Stomach (tissue), 9 donors: ENCODE results near the gene TBC1D16. TPM values are rescaled to one million over a fixed set of nuclear protein-coding genes. Genes with fewer than 3 reads are reported as not detected.

Source experiments
- DNase-seq, 2 donors: peaks; one replicate each; pipeline versions ENCODE4 v3.0.0 to v3.0.0-alpha.2; 2013 to 2019
- H3K27ac ChIP-seq, 5 donors: fragments of 200-600 bp in 4 of 5; sonication (generic) in 4 of 5; one replicate each; pipeline ENCODE4 v1.5.1; 2013 to 2019; ENCODE audit warnings: mild to moderate bottlenecking in 1 of 5, moderate library complexity in 1 of 5
- H3K27me3 ChIP-seq, 3 donors: fragments of 200-600 bp; sonication (generic); one replicate each; pipeline ENCODE4 v1.5.1; 2017 to 2019; ENCODE audit warnings: mixed run types in 1 of 3
- H3K36me3 ChIP-seq, 4 donors: fragments of 200-600 bp; sonication (generic); 1 replicate in 3 of 4; 2 replicates in 1 of 4; pipeline ENCODE4 v1.5.1; 2016 to 2019
- H3K4me1 ChIP-seq, 4 donors: fragments of 200-600 bp; sonication (generic); one replicate each; pipeline ENCODE4 v1.5.1; 2016 to 2019
- H3K4me3 ChIP-seq, 4 donors: fragments of 200-600 bp; sonication (generic) in 3 of 4; one replicate each; pipeline ENCODE4 v1.5.1; 2016 to 2019; ENCODE audit warnings: mild to moderate bottlenecking in 1 of 4
- H3K9me3 ChIP-seq, 4 donors: fragments of 200-600 bp; sonication (generic); one replicate each; pipeline ENCODE4 v1.5.1; 2016 to 2019
- EP300 ChIP-seq: sonication (generic); formaldehyde crosslinking; IDR thresholded peaks from one replicate; pipeline ENCODE4 v1.6.1; 2017; ENCODE audit warnings: antibody characterized with exemption
- POLR2A ChIP-seq, 4 donors: fragments of 450-650 bp; IDR thresholded peaks; one replicate each; pipeline ENCODE4 v1.6.1; 2016; ENCODE audit warnings: antibody characterized with exemption in 4 of 4, control low read depth in 2 of 4, mild to moderate bottlenecking in 1 of 4, moderate library complexity in 1 of 4
- POLR2AphosphoS5 ChIP-seq, 3 donors: sonication (generic); formaldehyde crosslinking; IDR thresholded peaks; one replicate each; pipeline ENCODE4 v1.6.1; 2016; ENCODE audit warnings: antibody characterized with exemption in 3 of 3
- WGBS, 5 donors: extraction: QIAGEN DNeasy Blood & Tissue Kit in 3 of 5; methylation state at CpG; one replicate each; pipeline versions ENCODE4 v1.1.5 to v1.1.7; 2013 to 2018; 5-methylcytosine and 5-hydroxymethylcytosine counted together
- intact Hi-C: fragments of 100-400 bp; cut with DNase I; formaldehyde crosslinking; loops from one replicate; pipeline ENCODE4 v1.15.1; 2023; ENCODE audit warnings: low total_unique reads
- polyA plus RNA-seq, 3 donors: library from polyadenylated mRNA; stranded (reverse); fragments of 200-250 nt; gene quantifications; one replicate each; pipeline ENCODE4 v1.2.3, GENCODE V29; 2013
- total RNA-seq, 5 donors: library from RNA; depleted of rRNA; stranded (reverse); fragments of >200 nt; gene quantifications; one replicate each; pipeline versions ENCODE4 v1.1.0 to v1.2.3, GENCODE V29; 2014 to 2016
- TF ChIP-seq, protein P1 (sequence below), 7 experiments: fragments of 450-650 bp in 4 of 7; fragments of 200-600 bp in 3 of 7; sonication (generic) in 3 of 7; IDR thresholded peaks; one replicate each; pipeline ENCODE4 v1.5.1; 2016 to 2019; ENCODE audit warnings: antibody characterized with exemption in 7 of 7, control low read depth in 2 of 7, mild to moderate bottlenecking in 1 of 7
- donor health status: healthy with polysubstance abuse.
- donor health status: Bipolar disorder and iron deficiency.
- donor health status: healthy.

The TBC1D16 gene
- total and polyA plus RNA-seq, 8 donors, result 3.0 to 22.2 (median 16.8) TPM

DNA sequence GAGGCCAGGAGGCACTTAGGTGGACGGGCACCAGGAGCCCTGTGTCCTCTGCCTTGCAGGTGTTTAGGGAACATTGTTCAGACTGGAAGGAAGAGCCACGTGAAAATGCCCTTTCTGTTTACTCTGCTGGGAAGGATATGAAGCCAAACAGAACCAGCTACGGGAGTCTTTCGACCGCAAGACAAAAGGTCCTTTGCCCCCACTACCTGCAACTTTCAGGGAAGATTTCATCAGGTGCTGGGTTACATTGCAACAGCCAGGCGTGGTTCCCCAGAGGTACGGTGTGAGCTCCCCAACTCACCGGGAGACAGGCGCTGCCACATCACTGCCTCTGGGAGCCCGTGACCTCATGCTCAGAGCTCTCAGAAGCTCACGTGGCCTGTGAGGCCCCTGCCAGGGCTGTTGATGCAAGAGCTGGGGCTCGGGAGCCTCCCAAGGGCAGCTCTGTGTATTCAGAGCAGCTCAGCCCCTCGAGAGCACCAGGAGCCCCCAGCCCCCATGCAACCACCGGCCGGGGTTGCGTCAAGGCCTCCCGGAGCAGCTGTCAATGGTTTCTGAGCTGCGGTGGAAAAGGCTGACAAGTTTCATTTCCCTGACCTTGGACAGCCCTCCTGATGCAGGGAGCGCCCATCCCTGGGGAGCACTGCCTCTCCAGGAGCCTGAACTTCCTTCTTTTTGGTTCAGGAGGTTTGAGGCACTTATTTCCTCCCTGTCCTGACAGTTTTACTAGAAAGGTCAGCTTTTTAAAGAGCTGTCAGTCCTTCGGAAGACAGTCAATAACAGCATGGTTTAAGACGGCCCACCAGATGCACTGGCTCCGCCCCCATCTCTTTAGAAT is 42.1 kb downstream of the TBC1D16 start:
- TF ChIP-seq POLR2AphosphoS5 (IDR thresholded peaks at IDR 0.05) (no peak), POLR2A (IDR thresholded peaks at IDR 0.05) (no peak), EP300 (no peak)
- TF ChIP-seq, protein P1, sequence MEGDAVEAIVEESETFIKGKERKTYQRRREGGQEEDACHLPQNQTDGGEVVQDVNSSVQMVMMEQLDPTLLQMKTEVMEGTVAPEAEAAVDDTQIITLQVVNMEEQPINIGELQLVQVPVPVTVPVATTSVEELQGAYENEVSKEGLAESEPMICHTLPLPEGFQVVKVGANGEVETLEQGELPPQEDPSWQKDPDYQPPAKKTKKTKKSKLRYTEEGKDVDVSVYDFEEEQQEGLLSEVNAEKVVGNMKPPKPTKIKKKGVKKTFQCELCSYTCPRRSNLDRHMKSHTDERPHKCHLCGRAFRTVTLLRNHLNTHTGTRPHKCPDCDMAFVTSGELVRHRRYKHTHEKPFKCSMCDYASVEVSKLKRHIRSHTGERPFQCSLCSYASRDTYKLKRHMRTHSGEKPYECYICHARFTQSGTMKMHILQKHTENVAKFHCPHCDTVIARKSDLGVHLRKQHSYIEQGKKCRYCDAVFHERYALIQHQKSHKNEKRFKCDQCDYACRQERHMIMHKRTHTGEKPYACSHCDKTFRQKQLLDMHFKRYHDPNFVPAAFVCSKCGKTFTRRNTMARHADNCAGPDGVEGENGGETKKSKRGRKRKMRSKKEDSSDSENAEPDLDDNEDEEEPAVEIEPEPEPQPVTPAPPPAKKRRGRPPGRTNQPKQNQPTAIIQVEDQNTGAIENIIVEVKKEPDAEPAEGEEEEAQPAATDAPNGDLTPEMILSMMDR (IDR thresholded peaks at IDR 0.05), result no peak
- Histone ChIP-seq H3K9me3 (no peaks in the 10 kb centered on the region), H3K36me3 (no peaks in the 10 kb centered on the region), H3K27me3 (no peaks in the 10 kb centered on the region), H3K4me3 (peak overlapping the region in 1 of 4 donors; percentile 4), H3K4me1 (peaks cover 47 to 62% (median 57%) of the 10 kb centered on the region in 4 donors), H3K27ac (peak overlapping the region in 4 of 5 donors; percentile 9 to 67 (median 53))
- intact Hi-C loops, result loop anchor here (10.0 kb wide), 1 partner anchor 189 kb away; no protein-coding TSS in a partner anchor
- peak; percentile 80 to 94 for DNase-seq
- 39 to 47% (median 42%) methylated on average over 10 to 22 of the region's 22 CpGs for WGBS, 5 donors

DNA sequence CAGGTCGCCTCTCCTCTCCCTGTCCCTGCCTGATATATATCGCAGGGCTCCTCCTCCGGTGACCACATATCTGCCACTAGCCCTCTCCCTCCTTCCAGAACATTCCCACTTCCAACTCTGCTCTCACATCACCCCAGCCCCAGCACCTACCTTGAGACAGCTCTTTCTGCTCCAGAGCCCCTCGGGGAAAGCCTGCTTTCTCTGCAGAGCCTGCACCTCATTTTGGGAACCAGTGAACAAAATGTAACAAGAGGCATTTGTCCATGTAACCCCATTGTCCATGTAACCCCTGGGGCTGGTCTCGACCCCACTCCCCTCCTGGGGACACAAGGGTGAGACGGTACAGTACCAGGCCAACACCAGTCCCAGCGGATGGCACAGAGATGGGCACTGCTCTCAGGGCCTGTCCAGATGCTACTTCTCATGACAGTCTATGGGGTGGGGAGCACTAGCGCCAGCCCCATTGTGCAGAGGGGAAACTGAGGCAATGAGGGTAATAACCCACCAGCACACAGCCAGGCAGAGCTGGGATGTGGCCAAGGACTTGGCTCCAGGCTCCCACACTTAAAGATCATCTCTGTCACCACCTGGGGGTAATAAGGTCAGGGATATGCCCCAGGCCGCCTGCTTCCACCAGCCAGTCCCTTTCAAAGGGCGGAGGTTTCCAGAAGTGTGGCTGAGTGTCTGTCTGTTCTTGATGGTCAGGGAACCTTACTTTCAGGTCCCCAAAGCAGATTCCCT is 42.9 kb downstream of the TBC1D16 start:
- Histone ChIP-seq H3K27ac (peak overlapping the region in 4 of 5 donors; percentile 9 to 67 (median 53)), H3K9me3 (no peaks in the 10 kb centered on the region), H3K27me3 (no peaks in the 10 kb centered on the region), H3K4me3 (peak overlapping the region in 3 of 4 donors; percentile 44 to 51 (median 50)), H3K36me3 (no peaks in the 10 kb centered on the region), H3K4me1 (peaks cover 55 to 70% (median 65%) of the 10 kb centered on the region in 4 donors)
- intact Hi-C loops, result loop anchor here (10.0 kb wide), 1 partner anchor 188 kb away; no protein-coding TSS in a partner anchor
- WGBS, 5 donors, result 59 to 72% (median 60%) methylated on average over 9 to 10 of the region's 10 CpGs
- TF ChIP-seq POLR2A (IDR thresholded peaks at IDR 0.05), result no peak
- peak in 1 of 2 donors; percentile 23 for DNase-seq

DNA sequence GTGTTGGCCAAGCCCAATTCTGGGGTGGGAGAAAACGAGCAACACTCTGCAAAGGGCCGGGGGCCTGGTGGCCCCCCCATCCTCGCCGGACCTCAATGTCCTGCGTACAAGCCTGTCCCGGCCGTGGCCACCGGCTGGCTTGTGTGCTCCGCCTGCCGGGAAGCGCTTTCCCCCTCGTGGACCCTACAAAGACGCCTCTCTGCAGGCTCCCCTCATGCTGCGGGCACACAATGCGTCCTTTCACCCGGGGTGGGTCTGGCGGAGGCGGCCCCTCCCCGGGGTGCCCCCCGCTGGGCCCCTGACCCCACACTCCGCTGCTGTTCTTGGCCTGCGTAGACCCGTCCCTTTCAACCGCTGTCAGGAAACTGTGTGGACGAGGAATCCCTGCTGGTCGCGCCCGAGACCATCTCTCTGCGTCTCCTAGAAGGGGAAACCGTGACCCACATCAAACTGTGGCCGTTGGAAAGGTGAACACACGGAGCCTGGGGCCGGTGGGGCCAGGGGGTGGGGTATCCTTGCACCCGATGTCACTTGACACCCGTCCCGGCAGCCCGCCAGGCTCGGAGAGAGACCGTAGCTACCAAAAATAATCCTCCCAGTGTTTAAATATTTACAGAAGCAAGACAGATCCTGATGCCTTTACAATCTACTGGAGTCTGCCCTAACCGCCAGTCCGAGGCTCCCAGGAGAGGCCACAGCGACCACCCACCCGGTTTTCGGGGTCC is 43.6 kb downstream of the TBC1D16 start:
- H3K27me3 ChIP-seq, result no peaks in the 10 kb centered on the region
- H3K4me3 ChIP-seq, result peak overlapping the region; percentile 44 to 51 (median 48)
- peaks cover 62 to 73% (median 73%) of the 10 kb centered on the region in 4 donors for H3K4me1 ChIP-seq
- peak; percentile 50 to 77 for DNase-seq
- intact Hi-C loops, result loop anchor here (10.0 kb wide), 1 partner anchor 187 kb away; no protein-coding TSS in a partner anchor
- no peaks in the 10 kb centered on the region for H3K36me3 ChIP-seq
- no peaks in the 10 kb centered on the region for H3K9me3 ChIP-seq
- TF ChIP-seq POLR2A (IDR thresholded peaks at IDR 0.05) (no peak), EP300 (no peak)
- TF ChIP-seq, protein P1 (IDR thresholded peaks at IDR 0.05), result peak in 1 of 7 experiments; percentile 44
- WGBS, 5 donors, result 4 to 10% (median 7%) methylated on average over 20 to 44 of the region's 44 CpGs
- peak overlapping the region in 4 of 5 donors; percentile 24 to 65 (median 42) for H3K27ac ChIP-seq

DNA sequence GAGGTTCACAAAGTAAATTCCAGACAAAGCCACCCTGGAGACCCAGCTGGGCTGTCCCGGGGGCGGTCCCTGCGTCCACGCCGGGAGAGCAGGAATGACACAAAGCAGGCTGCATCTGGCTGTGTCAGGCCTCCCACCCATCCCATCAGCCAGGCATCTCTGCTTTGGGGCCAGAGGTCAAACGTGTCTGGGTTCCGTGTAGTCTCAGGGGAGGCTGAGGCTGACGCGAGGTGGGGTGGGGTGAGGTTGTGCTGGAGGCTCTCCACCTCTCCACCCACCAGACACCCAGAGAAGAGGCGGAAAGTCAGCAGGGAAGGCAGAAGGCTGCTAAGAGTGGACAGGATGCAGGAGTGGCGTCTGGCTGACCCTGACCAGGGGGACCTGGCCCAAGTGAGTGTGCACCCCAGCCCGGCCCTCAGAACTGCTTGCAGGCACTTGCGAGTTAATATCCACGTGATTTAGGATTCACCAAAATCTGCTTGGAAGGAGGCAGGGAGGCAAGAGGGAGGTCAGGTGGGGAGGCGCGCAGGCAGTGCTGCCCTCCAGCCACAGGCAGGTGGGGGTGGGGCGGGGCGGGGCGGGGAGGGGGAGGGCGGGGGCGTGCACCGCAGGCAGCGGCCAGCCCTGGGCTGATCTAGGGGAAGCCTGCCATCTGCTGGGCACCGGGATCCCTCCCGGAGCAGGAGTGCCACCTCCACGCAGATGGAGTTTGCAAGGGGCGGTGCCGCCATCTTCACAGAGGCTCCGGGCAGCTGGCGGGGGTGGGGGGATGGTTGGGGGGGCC is 44.3 kb downstream of the TBC1D16 start:
- 24 to 35% (median 27%) methylated on average over 22 to 28 of the region's 30 CpGs for WGBS, 5 donors
- intact Hi-C loops, result loop anchor here (10.0 kb wide), 1 partner anchor 187 kb away; no protein-coding TSS in a partner anchor
- H3K27ac ChIP-seq, result peak overlapping the region in 4 of 5 donors; percentile 41 to 81 (median 54)

More for the DNA sequence above, 44.3 kb downstream of the TBC1D16 start:
- peaks cover 70 to 81% (median 80%) of the 10 kb centered on the region in 4 donors for H3K4me1 ChIP-seq
- DNase-seq, result peak; percentile 90 to 96
- H3K36me3 ChIP-seq, result no peaks in the 10 kb centered on the region
- H3K9me3 ChIP-seq, result no peaks in the 10 kb centered on the region
- H3K27me3 ChIP-seq, result no peaks in the 10 kb centered on the region
- no peak for TF ChIP-seq EP300
- TF ChIP-seq, protein P1 (IDR thresholded peaks at IDR 0.05), result peak in 4 of 7 experiments; percentile 10 to 83 (median 70)
- peak in 1 of 3 donors; percentile 44 for TF ChIP-seq POLR2AphosphoS5 (IDR thresholded peaks at IDR 0.05)
- no peak for TF ChIP-seq POLR2A (IDR thresholded peaks at IDR 0.05)
- peak overlapping the region; percentile 44 to 51 (median 48) for H3K4me3 ChIP-seq
